ENCODE data around the gene PON1. TPM values are rescaled to one million over a fixed set of nuclear protein-coding genes. Genes with fewer than 3 reads are reported as not detected.

The PON1 gene
- total and polyA plus RNA-seq, 2 donors from 2014 or later = 0.28 TPM; not detected in 1

DNA sequence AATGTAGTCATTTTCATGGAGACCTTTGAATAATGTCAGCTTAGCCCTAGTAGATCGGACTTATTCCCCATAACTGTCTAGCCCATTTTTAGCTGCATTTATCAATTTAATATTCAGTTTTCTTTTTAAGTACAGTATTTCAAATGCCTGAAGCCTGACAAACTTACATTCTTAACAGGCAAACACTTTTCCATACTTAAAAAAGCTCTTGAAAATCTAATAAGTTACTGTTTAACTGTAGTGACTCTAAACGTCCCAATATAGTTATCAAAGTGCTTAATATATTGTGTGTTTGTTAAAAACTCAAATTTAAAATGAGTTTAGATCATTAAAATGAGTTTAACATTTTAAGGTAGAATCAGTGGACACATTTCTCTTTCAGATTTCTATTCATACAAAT, 44.9 kb downstream of the PON1 start:
- DNase-seq (no peak), FAIRE-seq (no peak)
- Histone ChIP-seq H3K9me3 (ENCODE audit: control insufficient read depth in 2 of 3, insufficient read depth in 1 of 3, low read length in 3 of 3) (no peaks in the 10 kb centered on the region), H3K27ac (ENCODE audit: low read depth in 2 of 2, low read length in 2 of 2) (no peak overlapping the region), H3K27me3 (ENCODE audit: control insufficient read depth, insufficient read depth, low read length) (no peaks in the 10 kb centered on the region), H3K36me3 (ENCODE audit: control insufficient read depth in 2 of 3, insufficient read depth in 3 of 3, low read length in 3 of 3) (no peaks in the 10 kb centered on the region), H3K9ac (ENCODE audit: low read length in 3 of 3) (no peak overlapping the region), H3K4me3 (ENCODE audit: low read length in 3 of 3) (no peak overlapping the region), H3K4me1 (ENCODE audit: control insufficient read depth in 2 of 3, insufficient read depth in 2 of 3, low read depth in 1 of 3, low read length in 3 of 3) (no peaks in the 10 kb centered on the region)
- TF ChIP-seq, protein P1, sequence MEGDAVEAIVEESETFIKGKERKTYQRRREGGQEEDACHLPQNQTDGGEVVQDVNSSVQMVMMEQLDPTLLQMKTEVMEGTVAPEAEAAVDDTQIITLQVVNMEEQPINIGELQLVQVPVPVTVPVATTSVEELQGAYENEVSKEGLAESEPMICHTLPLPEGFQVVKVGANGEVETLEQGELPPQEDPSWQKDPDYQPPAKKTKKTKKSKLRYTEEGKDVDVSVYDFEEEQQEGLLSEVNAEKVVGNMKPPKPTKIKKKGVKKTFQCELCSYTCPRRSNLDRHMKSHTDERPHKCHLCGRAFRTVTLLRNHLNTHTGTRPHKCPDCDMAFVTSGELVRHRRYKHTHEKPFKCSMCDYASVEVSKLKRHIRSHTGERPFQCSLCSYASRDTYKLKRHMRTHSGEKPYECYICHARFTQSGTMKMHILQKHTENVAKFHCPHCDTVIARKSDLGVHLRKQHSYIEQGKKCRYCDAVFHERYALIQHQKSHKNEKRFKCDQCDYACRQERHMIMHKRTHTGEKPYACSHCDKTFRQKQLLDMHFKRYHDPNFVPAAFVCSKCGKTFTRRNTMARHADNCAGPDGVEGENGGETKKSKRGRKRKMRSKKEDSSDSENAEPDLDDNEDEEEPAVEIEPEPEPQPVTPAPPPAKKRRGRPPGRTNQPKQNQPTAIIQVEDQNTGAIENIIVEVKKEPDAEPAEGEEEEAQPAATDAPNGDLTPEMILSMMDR (IDR thresholded peaks at IDR 0.05; ENCODE audit: borderline replicate concordance, extremely low read depth, insufficient read depth) = no peak
- intact Hi-C loops (cut with DNase I) = no loop called here

GRCh38 chr7:95276114-95276513, 48.2 kb downstream of the PON1 start:
- no peaks in the 10 kb centered on the region for H3K27me3 ChIP-seq (ENCODE audit: control insufficient read depth, insufficient read depth, low read length)
- H3K4me3 ChIP-seq (ENCODE audit: low read length in 3 of 3) = no peak overlapping the region
- intact Hi-C loops (cut with DNase I) = no loop called here
- no peaks in the 10 kb centered on the region for H3K4me1 ChIP-seq (ENCODE audit: control insufficient read depth in 2 of 3, insufficient read depth in 2 of 3, low read depth in 1 of 3, low read length in 3 of 3)
- H3K36me3 ChIP-seq (ENCODE audit: control insufficient read depth in 2 of 3, insufficient read depth in 3 of 3, low read length in 3 of 3) = no peaks in the 10 kb centered on the region
- TF ChIP-seq, protein P1 (IDR thresholded peaks at IDR 0.05; ENCODE audit: borderline replicate concordance, extremely low read depth, insufficient read depth) = no peak
- H3K27ac ChIP-seq (ENCODE audit: low read depth in 2 of 2, low read length in 2 of 2) = no peak overlapping the region
- FAIRE-seq = no peak
- no peak for DNase-seq
- H3K9me3 ChIP-seq (ENCODE audit: control insufficient read depth in 2 of 3, insufficient read depth in 1 of 3, low read length in 3 of 3) = no peaks in the 10 kb centered on the region
- H3K9ac ChIP-seq (ENCODE audit: low read length in 3 of 3) = no peak overlapping the region

DNA sequence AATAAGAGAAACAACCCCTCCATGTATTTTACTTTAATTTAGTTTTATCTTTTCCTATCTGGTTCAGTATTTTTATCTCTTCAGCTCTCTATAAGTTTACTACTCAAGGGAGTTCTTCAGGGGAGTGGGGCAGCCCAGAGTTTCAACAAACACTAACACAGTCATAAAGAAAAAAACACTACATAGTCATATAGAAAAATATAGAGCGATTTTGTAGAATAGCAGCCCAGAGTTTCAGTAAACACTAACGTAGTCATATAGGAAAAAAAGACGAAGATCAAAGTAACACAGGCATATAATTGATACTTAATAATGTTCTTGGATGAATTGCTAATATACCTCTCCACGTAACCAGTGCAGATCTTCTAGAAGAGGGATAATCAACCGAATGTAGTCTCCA, 54.7 kb downstream of the PON1 start:
- H3K27ac ChIP-seq (ENCODE audit: low read depth in 2 of 2, low read length in 2 of 2) = no peak overlapping the region
- no peaks in the 10 kb centered on the region for H3K27me3 ChIP-seq (ENCODE audit: control insufficient read depth, insufficient read depth, low read length)
- no peak for DNase-seq
- no peaks in the 10 kb centered on the region for H3K4me1 ChIP-seq (ENCODE audit: control insufficient read depth in 2 of 3, insufficient read depth in 2 of 3, low read depth in 1 of 3, low read length in 3 of 3)
- TF ChIP-seq, protein P1 (IDR thresholded peaks at IDR 0.05; ENCODE audit: borderline replicate concordance, extremely low read depth, insufficient read depth) = no peak
- H3K9ac ChIP-seq (ENCODE audit: low read length in 3 of 3) = no peak overlapping the region
- H3K4me3 ChIP-seq (ENCODE audit: low read length in 3 of 3) = no peak overlapping the region
- FAIRE-seq = no peak
- H3K36me3 ChIP-seq (ENCODE audit: control insufficient read depth in 2 of 3, insufficient read depth in 3 of 3, low read length in 3 of 3) = no peaks in the 10 kb centered on the region
- no peaks in the 10 kb centered on the region for H3K9me3 ChIP-seq (ENCODE audit: control insufficient read depth in 2 of 3, insufficient read depth in 1 of 3, low read length in 3 of 3)
- intact Hi-C loops (cut with DNase I) = no loop called here

DNA sequence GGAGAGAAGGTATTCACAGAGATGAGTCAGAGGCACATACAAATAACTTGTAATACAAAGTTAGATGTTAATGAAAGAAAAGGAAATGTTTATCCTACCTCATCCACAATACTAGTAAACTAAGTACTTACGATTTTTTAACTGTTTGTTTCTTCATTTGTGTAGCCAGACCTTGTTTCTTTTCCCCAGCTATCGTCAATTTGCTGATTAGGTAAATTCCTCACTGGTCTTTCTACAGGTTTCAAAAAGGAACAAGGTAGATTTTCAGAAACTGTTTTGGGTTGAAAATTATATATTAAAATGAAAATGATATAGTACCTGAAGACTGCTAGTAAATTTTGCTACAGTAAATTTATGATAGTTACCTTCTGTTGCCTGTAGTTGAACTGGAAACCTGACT, 56.6 kb downstream of the PON1 start:
- no peaks in the 10 kb centered on the region for H3K4me1 ChIP-seq (ENCODE audit: control insufficient read depth in 2 of 3, insufficient read depth in 2 of 3, low read depth in 1 of 3, low read length in 3 of 3)
- H3K9me3 ChIP-seq (ENCODE audit: control insufficient read depth in 2 of 3, insufficient read depth in 1 of 3, low read length in 3 of 3) = no peaks in the 10 kb centered on the region
- FAIRE-seq (no peak), DNase-seq (no peak)
- H3K9ac ChIP-seq (ENCODE audit: low read length in 3 of 3) = no peak overlapping the region
- no peaks in the 10 kb centered on the region for H3K27me3 ChIP-seq (ENCODE audit: control insufficient read depth, insufficient read depth, low read length)
- intact Hi-C loops (cut with DNase I) = no loop called here
- H3K36me3 ChIP-seq (ENCODE audit: control insufficient read depth in 2 of 3, insufficient read depth in 3 of 3, low read length in 3 of 3) = no peaks in the 10 kb centered on the region
- TF ChIP-seq, protein P1 (IDR thresholded peaks at IDR 0.05; ENCODE audit: borderline replicate concordance, extremely low read depth, insufficient read depth) = no peak
- H3K27ac ChIP-seq (ENCODE audit: low read depth in 2 of 2, low read length in 2 of 2) = no peak overlapping the region
- no peak overlapping the region for H3K4me3 ChIP-seq (ENCODE audit: low read length in 3 of 3)
